ENCODE measurements around the gene GPR139.

GPR139 gene

GRCh38 chr16:20049831-20050230, 23.9 kb downstream of the GPR139 start:
- Histone ChIP-seq H3F3A (ENCODE audit: insufficient read depth) (no peaks in the 10 kb centered on the region), H3K4me3 (ENCODE audit: insufficient read depth, low read length, poor library complexity, severe bottlenecking) (no peak overlapping the region), H3K36me3 (ENCODE audit: low read length) (no peaks in the 10 kb centered on the region), H3K9me3 (ENCODE audit: insufficient read depth, low read length) (no peaks in the 10 kb centered on the region), H4K20me1 (ENCODE audit: low read depth, low read length) (no peaks in the 10 kb centered on the region), H3K9ac (ENCODE audit: low read length) (no peak overlapping the region), H2AFZ (ENCODE audit: low read depth, low read length, severe bottlenecking) (no peak overlapping the region), H3K27ac (ENCODE audit: low read depth, low read length) (no peak overlapping the region), H3K27me3 (ENCODE audit: low read length) (no peaks in the 10 kb centered on the region), H3K9me2 (replicated peaks; ENCODE audit: insufficient read depth, low read length) (no peaks in the 10 kb centered on the region), H3K79me2 (ENCODE audit: insufficient read depth, low read length) (no peaks in the 10 kb centered on the region), H3K4me2 (ENCODE audit: low read depth, low read length, poor library complexity, severe bottlenecking) (no peak overlapping the region)
- TF ChIP-seq, protein P1, sequence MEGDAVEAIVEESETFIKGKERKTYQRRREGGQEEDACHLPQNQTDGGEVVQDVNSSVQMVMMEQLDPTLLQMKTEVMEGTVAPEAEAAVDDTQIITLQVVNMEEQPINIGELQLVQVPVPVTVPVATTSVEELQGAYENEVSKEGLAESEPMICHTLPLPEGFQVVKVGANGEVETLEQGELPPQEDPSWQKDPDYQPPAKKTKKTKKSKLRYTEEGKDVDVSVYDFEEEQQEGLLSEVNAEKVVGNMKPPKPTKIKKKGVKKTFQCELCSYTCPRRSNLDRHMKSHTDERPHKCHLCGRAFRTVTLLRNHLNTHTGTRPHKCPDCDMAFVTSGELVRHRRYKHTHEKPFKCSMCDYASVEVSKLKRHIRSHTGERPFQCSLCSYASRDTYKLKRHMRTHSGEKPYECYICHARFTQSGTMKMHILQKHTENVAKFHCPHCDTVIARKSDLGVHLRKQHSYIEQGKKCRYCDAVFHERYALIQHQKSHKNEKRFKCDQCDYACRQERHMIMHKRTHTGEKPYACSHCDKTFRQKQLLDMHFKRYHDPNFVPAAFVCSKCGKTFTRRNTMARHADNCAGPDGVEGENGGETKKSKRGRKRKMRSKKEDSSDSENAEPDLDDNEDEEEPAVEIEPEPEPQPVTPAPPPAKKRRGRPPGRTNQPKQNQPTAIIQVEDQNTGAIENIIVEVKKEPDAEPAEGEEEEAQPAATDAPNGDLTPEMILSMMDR (IDR thresholded peaks at IDR 0.05; ENCODE audit: insufficient read depth, low read length, poor library complexity, severe bottlenecking), result no peak
- no peak for TF ChIP-seq EZH2phosphoT487 (conservative IDR thresholded peaks at IDR 0.05; ENCODE audit: low read length)

DNA sequence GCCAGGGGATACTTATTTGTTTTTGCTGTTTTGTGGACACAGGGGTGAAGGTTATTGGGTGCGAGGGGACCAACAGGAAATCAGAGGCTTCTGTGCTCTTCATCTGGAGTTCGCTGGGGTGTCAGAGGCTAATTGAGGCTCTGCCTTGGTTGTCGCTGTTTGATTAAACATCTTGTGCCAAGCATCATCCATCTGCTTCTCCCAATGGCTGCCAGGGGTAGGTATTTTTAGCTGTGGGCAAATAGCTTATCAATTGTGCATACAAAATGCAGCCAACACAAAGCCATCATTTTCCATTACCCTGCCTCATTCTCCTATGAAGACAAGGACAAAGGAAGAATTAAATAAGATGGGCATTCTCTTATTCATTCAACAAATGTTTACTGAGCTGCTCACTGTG, 27.8 kb downstream of the GPR139 start:
- H3K27me3 ChIP-seq (ENCODE audit: low read length), result no peaks in the 10 kb centered on the region
- no peaks in the 10 kb centered on the region for H4K20me1 ChIP-seq (ENCODE audit: low read depth, low read length)
- TF ChIP-seq EZH2phosphoT487 (conservative IDR thresholded peaks at IDR 0.05; ENCODE audit: low read length), result no peak
- TF ChIP-seq, protein P1 (IDR thresholded peaks at IDR 0.05; ENCODE audit: insufficient read depth, low read length, poor library complexity, severe bottlenecking), result no peak
- no peaks in the 10 kb centered on the region for H3F3A ChIP-seq (ENCODE audit: insufficient read depth)
- no peak overlapping the region for H3K27ac ChIP-seq (ENCODE audit: low read depth, low read length)
- no peak overlapping the region for H3K4me3 ChIP-seq (ENCODE audit: insufficient read depth, low read length, poor library complexity, severe bottlenecking)
- no peaks in the 10 kb centered on the region for H3K36me3 ChIP-seq (ENCODE audit: low read length)
- no peaks in the 10 kb centered on the region for H3K9me3 ChIP-seq (ENCODE audit: insufficient read depth, low read length)
- no peak overlapping the region for H3K9ac ChIP-seq (ENCODE audit: low read length)
- H3K79me2 ChIP-seq (ENCODE audit: insufficient read depth, low read length), result no peaks in the 10 kb centered on the region
- no peak overlapping the region for H2AFZ ChIP-seq (ENCODE audit: low read depth, low read length, severe bottlenecking)
- no peak overlapping the region for H3K4me2 ChIP-seq (ENCODE audit: low read depth, low read length, poor library complexity, severe bottlenecking)
- H3K9me2 ChIP-seq (replicated peaks; ENCODE audit: insufficient read depth, low read length), result no peaks in the 10 kb centered on the region

DNA sequence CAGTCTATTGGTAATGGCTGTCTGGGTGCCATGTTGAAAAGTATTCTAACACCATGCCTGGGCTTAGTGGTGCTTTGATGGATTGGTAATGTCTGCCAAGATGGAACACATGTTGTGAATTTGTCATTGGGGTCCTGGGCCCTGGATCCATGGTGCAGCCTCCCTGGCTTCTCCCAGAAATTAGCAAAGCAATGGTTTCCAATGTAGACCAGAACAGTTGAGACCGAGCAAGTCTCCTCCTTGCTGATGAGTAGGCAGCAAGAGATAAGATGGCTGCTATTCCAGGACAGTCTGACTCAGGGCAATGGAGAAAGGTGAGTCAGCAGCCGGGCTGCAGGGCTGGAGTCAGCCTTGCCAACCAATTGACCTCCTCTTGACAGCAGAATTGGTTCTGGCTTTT, 30.8 kb downstream of the GPR139 start:
- no peak overlapping the region for H3K9ac ChIP-seq (ENCODE audit: low read length)
- no peak overlapping the region for H3K4me3 ChIP-seq (ENCODE audit: insufficient read depth, low read length, poor library complexity, severe bottlenecking)
- H3K9me2 ChIP-seq (replicated peaks; ENCODE audit: insufficient read depth, low read length), result no peaks in the 10 kb centered on the region
- H3K27me3 ChIP-seq (ENCODE audit: low read length), result no peaks in the 10 kb centered on the region
- H3K4me2 ChIP-seq (ENCODE audit: low read depth, low read length, poor library complexity, severe bottlenecking), result no peak overlapping the region
- H2AFZ ChIP-seq (ENCODE audit: low read depth, low read length, severe bottlenecking), result no peak overlapping the region
- no peak for TF ChIP-seq EZH2phosphoT487 (conservative IDR thresholded peaks at IDR 0.05; ENCODE audit: low read length)
- TF ChIP-seq, protein P1 (IDR thresholded peaks at IDR 0.05; ENCODE audit: insufficient read depth, low read length, poor library complexity, severe bottlenecking), result no peak
- no peaks in the 10 kb centered on the region for H4K20me1 ChIP-seq (ENCODE audit: low read depth, low read length)
- H3K79me2 ChIP-seq (ENCODE audit: insufficient read depth, low read length), result no peaks in the 10 kb centered on the region
- H3K36me3 ChIP-seq (ENCODE audit: low read length), result no peaks in the 10 kb centered on the region
- H3F3A ChIP-seq (ENCODE audit: insufficient read depth), result no peaks in the 10 kb centered on the region
- H3K9me3 ChIP-seq (ENCODE audit: insufficient read depth, low read length), result no peaks in the 10 kb centered on the region
- no peak overlapping the region for H3K27ac ChIP-seq (ENCODE audit: low read depth, low read length)
